Measurements from ENCODE around the gene ATP2C2. TPM values are rescaled to one million over a fixed set of nuclear protein-coding genes. Genes with fewer than 3 reads are reported as not detected.

The ATP2C2 gene
- total RNA-seq, 2 experiments from 2014 or later, result not detected

- no peaks in the 10 kb centered on the region for H3K4me1 Mint-ChIP-seq
- no peaks in the 10 kb centered on the region for H3K9me3 Mint-ChIP-seq
- H3K4me3 Mint-ChIP-seq, result no peak overlapping the region
- CTCF ChIA-PET, result interaction anchor here (1.2 to 2.2 kb wide), 3 partner anchors 12 to 206 kb away, joined by 3 to 8 read pairs (median 5); no protein-coding TSS in a partner anchor
- no peaks in the 10 kb centered on the region for H3K27me3 Mint-ChIP-seq
- peaks cover 22% of the 10 kb centered on the region for H3K36me3 Mint-ChIP-seq (ENCODE audit: low read depth)
- no peak for DNase-seq
- POLR2A ChIA-PET, result no interaction called here
- H3K27ac Mint-ChIP-seq, result no peak overlapping the region
Observed at GRCh38 chr16:84482001-84482891, 113.9 kb downstream of the ATP2C2 start.

DNA sequence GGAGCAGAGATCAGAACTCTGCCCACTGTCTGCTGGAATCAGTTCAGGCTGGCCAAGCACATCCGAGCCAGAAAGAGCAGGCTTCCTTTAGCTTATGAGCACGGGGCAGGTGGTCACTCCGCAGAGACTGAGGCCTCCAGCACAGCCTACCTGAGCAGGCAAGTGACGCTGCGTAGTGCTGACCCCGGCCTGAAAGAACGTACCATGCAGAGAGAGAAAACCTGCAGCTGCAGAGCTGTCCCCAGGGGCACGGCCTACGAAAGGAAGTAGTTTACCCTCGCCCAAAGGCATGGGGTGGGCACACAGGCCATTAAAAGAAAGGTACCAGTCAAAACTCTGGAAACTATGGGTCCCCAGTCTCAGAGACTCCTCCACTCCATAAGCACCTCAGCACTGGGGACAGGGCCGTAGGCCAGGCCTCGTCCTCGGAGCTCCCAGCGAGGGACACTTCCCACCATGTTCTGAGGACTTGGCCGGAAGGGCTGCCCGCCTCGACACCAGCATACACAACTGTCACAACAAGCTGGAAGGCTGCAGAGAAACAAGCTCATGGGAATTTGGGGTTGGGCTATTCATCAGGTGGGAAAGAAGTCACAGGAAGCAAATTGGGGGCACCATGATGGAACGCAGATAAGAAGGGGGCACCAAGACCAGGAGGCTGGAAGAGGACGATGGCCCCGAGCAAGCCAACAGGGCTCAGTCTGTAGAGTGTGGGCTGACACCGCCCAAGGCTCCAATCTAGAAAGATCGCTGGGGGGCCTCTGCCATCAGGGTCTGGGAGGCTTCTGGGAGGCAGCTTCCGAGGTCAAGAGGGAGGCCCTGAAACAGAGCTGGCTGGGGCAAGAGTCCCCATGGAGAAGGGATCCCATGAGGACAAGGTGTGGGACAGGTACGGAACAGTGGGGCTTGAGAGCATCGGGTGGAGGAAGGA lies 114.9 kb downstream of the ATP2C2 start:
- Mint-ChIP-seq H3K9me3 (no peaks in the 10 kb centered on the region), H3K27me3 (no peaks in the 10 kb centered on the region), H3K36me3 (ENCODE audit: low read depth) (peaks cover 20% of the 10 kb centered on the region), H3K4me3 (no peak overlapping the region), H3K27ac (no peak overlapping the region), H3K4me1 (no peaks in the 10 kb centered on the region)
- POLR2A ChIA-PET, result no interaction called here
- CTCF ChIA-PET, result interaction anchor here (1.2 to 2.2 kb wide), 3 partner anchors 11 to 207 kb away, joined by 3 to 8 read pairs (median 5); no protein-coding TSS in a partner anchor
- no peak for DNase-seq

- DNase-seq, result no peak
- Mint-ChIP-seq H3K4me1 (peaks cover under 1% of the 10 kb centered on the region), H3K36me3 (ENCODE audit: low read depth) (peaks cover 19% of the 10 kb centered on the region), H3K27ac (no peak overlapping the region), H3K27me3 (no peaks in the 10 kb centered on the region), H3K4me3 (no peak overlapping the region), H3K9me3 (no peaks in the 10 kb centered on the region)
- ChIA-PET POLR2A (no interaction called here), CTCF (interaction anchor here (1.2 to 2.2 kb wide), 2 partner anchors 72 to 207 kb away, joined by 3 to 8 read pairs; no protein-coding TSS in a partner anchor)
Observed at GRCh38 chr16:84483882-84484565, 115.7 kb downstream of the ATP2C2 start.

GRCh38 chr16:84484579-84485254 lies 116.4 kb downstream of the ATP2C2 start:
- H3K9me3 Mint-ChIP-seq, result no peaks in the 10 kb centered on the region
- H3K36me3 Mint-ChIP-seq (ENCODE audit: low read depth), result peaks cover 18% of the 10 kb centered on the region
- H3K27me3 Mint-ChIP-seq, result no peaks in the 10 kb centered on the region
- ChIA-PET CTCF (interaction anchor here (2.2 kb wide), 1 partner anchor 208 kb away, joined by 8 read pairs; no protein-coding TSS in a partner anchor), POLR2A (no interaction called here)
- H3K4me3 Mint-ChIP-seq, result no peak overlapping the region
- H3K4me1 Mint-ChIP-seq, result peaks cover 3% of the 10 kb centered on the region
- DNase-seq, result no peak
- H3K27ac Mint-ChIP-seq, result no peak overlapping the region

- H3K9me3 Mint-ChIP-seq, result no peaks in the 10 kb centered on the region
- no peak overlapping the region for H3K4me3 Mint-ChIP-seq
- CTCF ChIA-PET, result interaction anchor here (1.0 kb wide), 1 partner anchor 21 kb away, joined by 3 read pairs; no protein-coding TSS in a partner anchor
- no peaks in the 10 kb centered on the region for H3K27me3 Mint-ChIP-seq
- H3K4me1 Mint-ChIP-seq, result peaks cover 3% of the 10 kb centered on the region
- POLR2A ChIA-PET, result no interaction called here
- DNase-seq, result no peak
- no peak overlapping the region for H3K27ac Mint-ChIP-seq
- H3K36me3 Mint-ChIP-seq (ENCODE audit: low read depth), result peaks cover 23% of the 10 kb centered on the region
Observed at GRCh38 chr16:84485255-84486010, 117.1 kb downstream of the ATP2C2 start.

DNA sequence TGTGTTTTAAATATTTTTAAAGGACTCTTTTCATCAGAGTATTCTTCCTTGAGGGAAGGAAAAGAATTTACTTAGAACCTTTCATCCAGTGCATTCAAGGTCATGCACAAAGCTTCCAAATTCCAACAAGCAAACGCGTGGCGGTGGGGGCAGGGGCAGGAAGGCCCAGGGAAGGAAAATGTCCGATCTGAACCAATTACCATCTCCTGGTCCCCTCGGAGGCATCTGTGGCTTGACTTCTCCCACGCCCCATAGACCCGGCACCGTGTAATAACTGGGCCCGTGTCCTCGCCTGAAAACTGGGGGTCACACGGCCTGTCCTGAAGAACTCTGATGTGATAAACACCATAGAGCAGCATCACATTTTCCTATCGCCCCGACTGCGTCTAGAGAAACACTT lies 117.8 kb downstream of the ATP2C2 start:
- DNase-seq, result no peak
- Mint-ChIP-seq H3K4me3 (no peak overlapping the region), H3K4me1 (peaks cover 3% of the 10 kb centered on the region), H3K27ac (no peak overlapping the region), H3K9me3 (no peaks in the 10 kb centered on the region), H3K27me3 (no peaks in the 10 kb centered on the region), H3K36me3 (ENCODE audit: low read depth) (peaks cover 30% of the 10 kb centered on the region)
- ChIA-PET POLR2A (no interaction called here), CTCF (interaction anchor here (1.0 kb wide), 1 partner anchor 20 kb away, joined by 3 read pairs; no protein-coding TSS in a partner anchor)

GRCh38 chr16:84486551-84487235 lies 118.4 kb downstream of the ATP2C2 start:
- Mint-ChIP-seq H3K27me3 (no peaks in the 10 kb centered on the region), H3K36me3 (ENCODE audit: low read depth) (peaks cover 34% of the 10 kb centered on the region), H3K9me3 (no peaks in the 10 kb centered on the region), H3K4me3 (no peak overlapping the region), H3K27ac (no peak overlapping the region), H3K4me1 (peaks cover 3% of the 10 kb centered on the region)
- ChIA-PET CTCF (interaction anchor here (1.0 kb wide), 1 partner anchor 20 kb away, joined by 3 read pairs; no protein-coding TSS in a partner anchor), POLR2A (no interaction called here)
- DNase-seq, result no peak

GRCh38 chr16:84487358-84487757 lies 119.0 kb downstream of the ATP2C2 start:
- Mint-ChIP-seq H3K27ac (no peak overlapping the region), H3K36me3 (ENCODE audit: low read depth) (peaks cover 34% of the 10 kb centered on the region), H3K4me1 (peaks cover 3% of the 10 kb centered on the region), H3K9me3 (no peaks in the 10 kb centered on the region), H3K4me3 (no peak overlapping the region), H3K27me3 (no peaks in the 10 kb centered on the region)
- ChIA-PET POLR2A (no interaction called here), CTCF (no interaction called here)
- DNase-seq, result no peak

DNA sequence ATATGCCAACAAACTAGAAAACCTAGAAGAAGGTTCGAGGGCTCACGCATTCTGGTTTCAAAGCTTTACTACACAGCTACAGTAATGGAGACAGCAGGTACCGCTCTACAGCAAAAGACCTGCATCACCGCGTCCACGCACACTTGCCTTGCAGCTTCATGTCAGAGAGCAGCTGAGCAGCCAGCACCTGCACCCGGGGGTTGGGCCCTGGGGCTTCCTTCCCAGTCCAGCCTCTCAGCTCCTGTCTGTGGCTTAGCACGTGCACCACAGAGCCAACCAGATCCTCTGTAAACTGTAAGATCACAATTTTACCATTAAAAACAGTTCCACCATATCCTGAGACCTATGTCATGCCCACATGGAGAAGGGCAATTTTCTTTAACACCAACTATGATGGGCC lies 120.8 kb downstream of the ATP2C2 start:
- Mint-ChIP-seq H3K27ac (no peak overlapping the region), H3K4me1 (peaks cover 3% of the 10 kb centered on the region), H3K9me3 (peaks cover 9% of the 10 kb centered on the region), H3K36me3 (ENCODE audit: low read depth) (peaks cover 45% of the 10 kb centered on the region), H3K4me3 (no peak overlapping the region), H3K27me3 (no peaks in the 10 kb centered on the region)
- CTCF ChIA-PET, result interaction anchor here (1.8 kb wide), 1 partner anchor 212 kb away, joined by 6 read pairs; no protein-coding TSS in a partner anchor
- no peak for DNase-seq
- POLR2A ChIA-PET, result interaction anchor here (0.8 to 1.6 kb wide), 2 partner anchors 9 to 16 kb away, joined by 4 read pairs; partner anchors contain the start of gene MEAK7

GRCh38 chr16:84495506-84495905 lies 127.2 kb downstream of the ATP2C2 start:
- POLR2A ChIA-PET, result no interaction called here
- Mint-ChIP-seq H3K4me3 (no peak overlapping the region), H3K36me3 (ENCODE audit: low read depth) (peaks cover 72% of the 10 kb centered on the region), H3K27ac (no peak overlapping the region), H3K4me1 (no peaks in the 10 kb centered on the region), H3K27me3 (no peaks in the 10 kb centered on the region), H3K9me3 (peaks cover 13% of the 10 kb centered on the region)
- DNase-seq, result no peak
- CTCF ChIA-PET, result interaction anchor here (4.3 kb wide), 1 partner anchor 10 kb away, joined by 29 read pairs; no protein-coding TSS in a partner anchor

- Mint-ChIP-seq H3K27me3 (no peaks in the 10 kb centered on the region), H3K4me1 (no peaks in the 10 kb centered on the region), H3K36me3 (ENCODE audit: low read depth) (peaks cover 61% of the 10 kb centered on the region), H3K9me3 (peaks cover 13% of the 10 kb centered on the region), H3K27ac (no peak overlapping the region), H3K4me3 (no peak overlapping the region)
- POLR2A ChIA-PET, result interaction anchor here (1.2 to 1.8 kb wide), 2 partner anchors 8 to 18 kb away, joined by 3 to 4 read pairs; no protein-coding TSS in a partner anchor
- CTCF ChIA-PET, result interaction anchor here (4.3 kb wide), 1 partner anchor 9 kb away, joined by 29 read pairs; no protein-coding TSS in a partner anchor
- no peak for DNase-seq
Observed at GRCh38 chr16:84496991-84497390, 128.7 kb downstream of the ATP2C2 start.

All from activated CD4-positive, alpha-beta memory T cell treated with anti-CD3 and anti-CD28 coated beads, Interleukin-2, amount 10 ng/mL, durations not matched to agents 7 days and 5 days (primary cell).